Ammon's horn (tissue), 1 donor: ENCODE results near the gene APPL2.

Source experiments
- DNase-seq: peaks from one replicate; pipeline ENCODE4 v3.0.0-alpha.2; 2016; ENCODE audit warnings: low spot score

Gene APPL2

GRCh38 chr12:105235732-105236476, at the start of gene APPL2:
Gene APPL2 (minus strand): TSS chr12:105236174. CDS start chr12:105236012, 162 bp downstream.
- DNase-seq: peak; percentile 93

GRCh38 chr12:105285378-105285777, 49.4 kb upstream of the APPL2 start:
- DNase-seq: no peak

GRCh38 chr12:105281694-105282049, 45.7 kb upstream of the APPL2 start:
- no peak for DNase-seq

- DNase-seq: no peak
Measured at GRCh38 chr12:105280966-105281693, 45.2 kb upstream of the APPL2 start.

GRCh38 chr12:105279460-105280056, 43.6 kb upstream of the APPL2 start:
- DNase-seq: peak; percentile 23

GRCh38 chr12:105278043-105278697, 42.2 kb upstream of the APPL2 start:
- no peak for DNase-seq

GRCh38 chr12:105275997-105276733, 40.2 kb upstream of the APPL2 start:
- DNase-seq: no peak

GRCh38 chr12:105274571-105274970, 38.6 kb upstream of the APPL2 start:
- DNase-seq: no peak

- DNase-seq: no peak
Measured at GRCh38 chr12:105273601-105274000, 37.6 kb upstream of the APPL2 start.

GRCh38 chr12:105272814-105273416, 36.9 kb upstream of the APPL2 start:
- no peak for DNase-seq

- DNase-seq: no peak
Measured at GRCh38 chr12:105272152-105272551, 36.2 kb upstream of the APPL2 start.

- no peak for DNase-seq
Measured at GRCh38 chr12:105271364-105271763, 35.4 kb upstream of the APPL2 start.

GRCh38 chr12:105270671-105271255, 34.8 kb upstream of the APPL2 start:
- no peak for DNase-seq

GRCh38 chr12:105267711-105268110, 31.7 kb upstream of the APPL2 start:
- DNase-seq: no peak

GRCh38 chr12:105264771-105265170, 28.8 kb upstream of the APPL2 start:
- DNase-seq: no peak

- DNase-seq: no peak
Measured at GRCh38 chr12:105262461-105263184, 26.6 kb upstream of the APPL2 start.

GRCh38 chr12:105261010-105261409, 25.0 kb upstream of the APPL2 start:
- no peak for DNase-seq

- DNase-seq: no peak
Measured at GRCh38 chr12:105259226-105259625, 23.3 kb upstream of the APPL2 start.

- no peak for DNase-seq
Measured at GRCh38 chr12:105257321-105257728, 21.4 kb upstream of the APPL2 start.

GRCh38 chr12:105256921-105257320, 20.9 kb upstream of the APPL2 start:
- DNase-seq: no peak
